HG03571 (cell line): Measurements from ENCODE around the gene ISG15.
"Not testable (repeated sequence)": the region's sequence is repeated elsewhere in the genome, so short reads cannot be mapped to it uniquely, and the experiment has no call there.

Experiments
- ATAC-seq: cut with Tn5 transposase; IDR thresholded peaks from one replicate; pipeline ENCODE4 v1.9.1; 2021; ENCODE audit not compliant: unreplicated experiment

Gene ISG15

DNA sequence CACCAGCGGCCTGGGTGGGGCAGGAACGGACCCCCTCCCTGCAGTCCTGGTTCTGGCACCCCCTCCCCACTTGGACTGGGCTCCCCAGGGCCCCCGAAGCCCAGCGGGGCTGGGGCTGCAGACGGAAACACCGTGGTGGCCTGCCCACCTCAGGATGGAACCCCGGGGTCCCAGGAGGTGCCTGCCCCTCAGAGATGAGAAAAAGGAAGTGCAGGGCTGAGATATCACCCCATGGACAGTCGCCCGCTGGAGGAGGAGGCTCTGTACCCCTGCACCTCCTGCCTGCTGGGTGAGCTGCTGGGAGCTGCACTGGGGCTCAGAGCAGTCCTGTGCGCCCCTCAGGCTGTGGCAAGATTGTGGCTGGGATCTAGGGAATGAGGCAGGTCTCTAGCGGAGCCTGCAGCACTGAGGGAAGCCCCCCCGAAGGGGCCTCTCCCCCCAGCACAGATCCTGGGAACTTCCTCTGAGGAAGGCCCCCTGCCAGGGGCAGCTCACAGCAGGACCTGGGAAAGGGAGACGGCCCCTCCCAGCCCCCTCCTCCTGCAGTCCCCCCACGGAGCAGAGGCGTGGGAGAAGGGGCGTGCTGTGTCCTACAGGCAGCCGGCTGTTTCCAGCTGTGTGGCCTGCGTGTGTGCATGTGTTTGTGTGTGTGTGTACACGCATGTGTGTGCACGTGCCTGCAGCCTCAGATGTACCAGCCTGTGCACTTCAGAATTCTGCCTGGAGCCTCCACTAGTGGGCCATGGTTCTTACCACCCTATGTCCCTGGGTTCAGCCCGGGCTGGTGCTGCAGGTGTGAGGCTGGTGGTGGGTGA lies 13.5 kb downstream of the ISG15 start:
- no peak for ATAC-seq

DNA sequence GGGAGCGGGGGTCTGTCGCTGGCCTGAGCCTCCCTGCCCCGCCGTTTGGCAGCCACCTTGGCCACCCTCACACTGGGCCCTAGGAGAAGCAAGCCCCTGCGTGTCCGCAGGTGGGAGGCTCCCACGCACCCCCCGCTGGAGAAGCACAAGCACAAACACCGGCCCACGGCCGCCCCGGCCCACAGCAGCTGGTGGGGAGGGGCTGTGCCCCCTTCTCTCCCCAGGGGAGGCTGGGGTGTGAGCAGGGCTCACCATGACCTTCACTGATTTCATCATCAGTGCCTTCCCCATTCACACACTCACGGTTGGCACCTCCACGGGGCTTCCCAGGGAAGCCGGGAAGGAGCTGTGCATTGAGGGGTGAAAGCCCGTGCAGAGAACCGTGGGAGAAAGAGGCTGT lies 14.5 kb downstream of the ISG15 start:
- no peak for ATAC-seq

DNA sequence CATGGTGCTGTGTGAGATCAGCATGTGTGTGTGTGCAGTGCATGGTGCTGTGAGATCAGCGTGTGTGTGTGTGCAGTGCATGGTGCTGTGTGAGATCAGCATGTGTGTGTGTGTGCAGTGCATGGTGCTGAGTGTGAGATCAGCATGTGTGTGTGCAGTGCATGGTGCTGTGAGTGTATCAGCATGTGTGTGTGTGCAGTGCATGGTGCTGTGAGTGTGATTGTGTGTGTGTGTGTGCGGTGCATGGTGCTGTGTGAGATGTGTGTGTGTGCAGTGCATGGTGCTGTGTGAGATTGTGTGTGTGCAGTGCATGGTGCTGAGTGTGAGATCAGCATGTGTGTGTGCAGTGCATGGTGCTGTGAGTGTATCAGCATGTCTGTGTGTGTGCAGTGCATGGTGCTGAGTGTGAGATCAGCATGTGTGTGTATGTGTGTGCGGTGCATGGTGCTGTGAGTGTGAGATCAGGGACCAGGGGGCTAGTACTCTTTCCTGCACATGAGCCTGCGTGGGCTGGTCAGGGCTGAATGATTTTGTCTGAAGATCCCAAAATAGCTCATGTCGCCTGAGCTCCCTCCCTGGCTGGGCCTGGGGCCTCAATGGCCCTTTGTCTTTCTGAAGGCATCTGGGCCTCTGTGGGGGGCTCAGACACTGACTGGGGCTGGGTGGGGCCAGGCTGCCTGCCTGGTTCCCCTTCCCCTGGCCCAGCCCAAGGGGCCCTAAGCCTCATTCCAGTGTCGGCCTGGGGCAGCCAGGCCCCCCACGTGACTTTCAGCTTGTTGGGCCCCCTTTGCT lies 17.8 kb downstream of the ISG15 start:
- not testable (repeated sequence) for ATAC-seq

DNA sequence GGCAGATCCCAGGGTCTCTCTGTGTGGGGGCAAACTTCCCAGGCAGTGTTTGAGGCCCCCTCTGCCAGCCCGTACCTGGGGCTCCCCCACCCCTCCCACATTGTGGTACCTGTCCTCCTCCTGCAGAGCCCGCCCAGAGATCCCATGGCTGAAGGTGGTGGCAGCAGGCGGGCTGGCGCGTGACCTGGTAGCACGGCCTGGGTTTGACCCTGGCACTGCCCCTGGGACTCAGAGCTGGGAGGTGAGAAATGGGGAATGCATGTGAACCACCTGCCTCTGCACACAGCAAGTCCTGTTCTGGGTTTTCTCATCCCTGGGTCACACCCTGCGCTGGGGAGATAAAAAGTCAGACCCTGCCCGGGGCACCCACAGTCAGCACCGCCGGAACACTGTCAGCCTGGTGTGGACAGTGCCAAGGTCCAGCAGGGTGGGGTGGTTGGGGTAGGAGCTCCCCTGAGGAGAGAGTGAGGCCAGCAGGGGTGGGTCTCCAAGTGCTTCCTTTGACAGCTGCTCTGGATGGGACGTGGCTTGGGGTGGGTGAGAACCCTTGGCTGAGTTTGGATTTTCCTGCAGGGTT lies 18.4 kb downstream of the ISG15 start:
- ATAC-seq: no peak

DNA sequence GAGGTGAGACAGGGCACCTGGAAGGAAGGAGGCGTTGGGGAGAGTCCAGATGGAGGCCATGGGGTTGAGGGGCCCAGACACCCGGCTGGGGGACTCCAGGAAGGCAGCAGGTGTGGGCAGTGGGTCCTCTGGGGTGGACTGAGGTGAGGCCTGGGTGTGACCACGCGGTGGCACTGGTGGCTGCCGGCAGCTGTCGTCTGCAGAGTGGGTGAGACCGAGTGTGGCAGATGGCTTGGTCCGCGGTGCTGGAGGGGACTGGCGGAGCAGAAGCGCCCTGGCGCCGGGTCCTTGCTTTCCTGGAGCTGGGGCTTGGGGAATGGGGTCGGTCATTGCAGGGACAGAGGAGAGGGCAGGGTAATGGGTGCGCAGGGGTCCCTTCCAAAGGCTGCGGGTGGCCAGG lies 19.1 kb downstream of the ISG15 start:
- peak; percentile 10 for ATAC-seq

DNA sequence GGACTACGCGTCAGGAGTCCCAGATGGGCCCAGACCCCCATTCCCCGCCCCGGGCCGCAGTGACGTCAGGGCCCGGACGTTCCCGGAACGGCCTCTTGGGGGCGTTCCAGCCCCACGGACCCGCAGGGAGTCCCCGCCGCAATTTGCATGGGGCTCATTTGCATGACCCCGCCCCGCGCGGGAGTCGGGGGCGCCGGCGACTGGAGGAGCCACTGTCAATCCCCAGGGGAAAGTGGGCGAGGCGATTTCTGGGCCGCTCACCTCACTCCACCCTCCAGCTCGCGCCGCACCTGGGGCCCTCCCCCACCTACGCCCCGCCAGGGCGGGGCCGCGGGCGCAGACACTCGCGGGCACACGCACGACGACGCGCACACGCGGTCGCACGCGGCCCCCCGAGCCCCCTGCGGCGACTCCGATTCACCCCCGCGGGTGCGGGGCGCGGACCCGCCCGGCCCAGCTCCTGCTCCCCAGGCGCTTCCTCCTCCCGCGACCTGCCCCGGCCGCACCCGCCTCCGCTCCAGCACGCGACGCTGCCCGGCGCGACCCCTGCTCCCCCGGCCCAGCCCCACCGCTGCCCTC lies 19.8 kb downstream of the ISG15 start:
- peak; percentile 75 for ATAC-seq

DNA sequence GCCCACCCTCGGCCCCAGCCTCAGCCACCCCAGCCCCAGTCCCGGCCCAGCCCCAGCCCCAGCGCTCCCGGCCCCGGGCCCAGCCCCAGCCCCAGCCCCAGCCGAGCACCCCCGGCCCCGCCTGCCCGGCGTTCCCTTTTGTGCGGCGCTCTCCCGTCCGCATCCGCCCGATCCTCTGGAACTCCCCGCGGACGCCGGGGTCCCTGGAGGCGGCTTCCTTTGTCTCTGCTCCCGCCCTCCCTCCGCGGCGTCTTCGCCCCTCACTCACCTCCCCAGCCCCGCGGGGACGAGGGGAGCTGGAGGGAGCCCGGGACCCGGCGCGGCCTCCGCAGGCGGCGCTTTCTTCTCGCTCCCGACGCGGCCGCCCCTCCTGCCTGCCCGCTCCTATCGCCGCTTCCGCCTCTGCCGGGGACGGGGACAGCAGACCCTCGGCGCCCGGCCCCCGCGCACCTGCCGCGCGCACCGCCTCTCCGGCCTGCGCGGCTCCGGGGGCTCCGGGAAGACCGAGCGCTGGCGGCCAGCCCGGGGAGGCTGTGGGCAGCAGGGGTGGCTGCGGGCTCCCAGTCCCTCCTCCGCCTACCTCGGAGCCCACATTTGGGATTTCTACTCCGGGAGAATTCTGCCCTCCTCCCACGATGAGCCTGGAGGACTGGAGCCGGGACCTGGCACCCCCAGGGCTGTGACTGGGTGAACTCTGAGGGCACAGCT lies 20.6 kb downstream of the ISG15 start:
- no peak for ATAC-seq

DNA sequence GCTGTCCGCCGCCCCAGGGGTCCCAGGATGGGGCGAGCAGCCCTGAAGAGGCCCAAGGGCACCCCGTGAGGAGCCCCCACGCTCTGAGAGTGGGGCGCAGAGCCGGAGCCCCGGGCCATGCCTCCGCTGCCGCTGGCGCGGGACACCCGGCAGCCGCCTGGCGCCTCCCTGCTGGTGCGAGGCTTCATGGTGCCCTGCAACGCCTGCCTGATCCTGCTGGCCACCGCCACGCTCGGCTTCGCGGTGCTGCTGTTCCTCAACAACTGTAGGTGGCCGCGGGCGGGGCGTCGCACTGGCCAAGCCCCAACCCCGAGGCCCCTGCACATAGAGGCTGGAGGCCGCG lies 21.1 kb downstream of the ISG15 start:
- ATAC-seq: no peak

DNA sequence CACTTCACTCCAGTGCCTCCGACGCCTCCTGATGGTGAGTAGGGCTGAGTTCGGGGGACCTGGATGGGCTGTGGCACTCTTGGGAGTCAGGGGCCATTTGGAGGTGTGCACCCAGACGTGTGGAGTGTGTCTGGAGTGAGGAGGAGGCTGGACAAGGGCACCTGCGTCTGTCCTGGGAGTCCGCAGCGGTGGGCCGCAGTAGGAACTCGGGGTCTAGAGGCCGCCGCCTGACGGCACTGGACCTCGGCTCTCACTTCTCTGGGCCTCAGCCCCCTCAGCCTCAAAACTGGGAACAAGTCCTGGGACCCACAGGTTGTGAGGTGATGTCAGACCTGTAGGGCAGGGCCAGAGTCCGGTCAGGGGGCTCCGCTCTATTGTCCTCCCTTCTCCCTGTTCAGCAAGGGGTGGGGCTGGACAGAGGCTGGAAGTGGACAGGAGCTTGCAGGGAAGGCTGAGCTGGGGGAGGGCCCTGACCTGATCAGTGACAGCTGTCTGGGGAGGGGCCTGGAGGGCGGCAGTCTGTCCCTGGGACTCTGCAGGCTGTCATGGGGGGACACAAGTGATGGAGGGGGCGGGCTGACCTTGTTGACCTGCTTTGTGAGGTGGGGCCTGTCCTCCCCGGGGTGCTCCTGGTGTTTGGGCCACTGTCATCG lies 22.1 kb downstream of the ISG15 start:
- no peak for ATAC-seq

DNA sequence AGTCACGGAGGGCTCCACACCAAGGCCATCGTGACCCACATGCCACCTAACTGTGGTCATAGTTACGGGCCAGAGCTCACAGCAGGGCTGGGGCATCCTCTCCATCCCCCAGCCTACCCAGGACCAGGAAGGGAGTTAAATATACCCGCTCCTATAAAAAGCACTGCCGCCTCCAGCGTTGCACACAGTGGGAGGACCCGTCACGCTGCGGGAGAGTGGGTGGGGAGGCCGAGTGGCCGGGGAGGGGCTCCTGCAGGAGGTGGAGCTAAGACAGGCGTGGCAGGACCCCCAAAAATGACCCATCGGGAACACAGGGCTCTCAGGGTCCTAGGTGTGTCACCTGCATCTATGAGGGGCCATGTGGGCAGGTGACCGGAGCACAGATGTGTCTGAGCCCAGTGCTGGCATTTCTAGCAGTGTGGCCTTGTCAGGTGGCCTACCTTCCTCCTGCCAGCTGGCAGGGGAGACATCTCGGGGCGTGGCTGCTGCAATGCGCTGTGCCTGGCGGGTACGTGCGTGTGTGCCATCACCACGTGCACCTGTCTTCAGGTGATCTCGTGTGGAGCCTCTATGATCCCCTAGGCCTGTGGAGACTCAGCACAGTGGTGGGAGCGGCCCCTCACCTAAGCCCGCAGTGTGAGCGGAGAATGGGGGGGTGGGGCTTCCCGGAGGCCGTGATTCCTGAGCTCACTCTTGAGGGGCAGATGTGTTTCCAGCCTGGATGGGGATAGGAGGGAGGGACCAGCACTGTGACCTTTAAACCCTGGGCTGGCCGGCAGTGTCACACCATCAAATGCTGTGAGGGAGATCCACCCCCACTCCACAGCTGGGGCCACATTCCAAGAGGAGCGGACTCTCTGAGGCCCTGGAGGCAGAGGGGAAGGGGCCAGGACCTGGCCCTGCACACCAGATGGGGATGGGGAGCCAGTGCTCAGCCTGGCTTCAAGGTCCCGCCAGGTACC lies 24.4 kb downstream of the ISG15 start:
- ATAC-seq: no peak

DNA sequence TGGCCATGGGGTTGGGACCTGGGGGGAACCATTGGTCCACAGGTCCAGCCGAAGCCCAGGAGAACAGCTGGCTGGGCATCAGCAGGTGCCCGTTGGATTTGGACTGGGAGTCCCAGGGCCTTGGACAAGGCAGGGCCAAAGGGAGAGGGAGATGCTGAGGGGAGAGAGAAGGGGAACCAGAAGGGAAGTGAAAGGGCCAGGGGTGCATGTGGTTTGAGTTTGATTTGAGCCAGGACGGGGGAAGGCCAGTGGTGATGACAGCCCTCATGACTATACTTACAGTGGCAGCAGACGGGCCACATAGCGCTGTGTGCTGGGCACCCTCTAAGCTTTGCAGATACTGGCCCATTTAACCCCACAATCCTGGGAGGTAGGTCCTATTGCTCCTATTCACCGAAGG lies 25.4 kb downstream of the ISG15 start:
- peak; percentile 51 for ATAC-seq

DNA sequence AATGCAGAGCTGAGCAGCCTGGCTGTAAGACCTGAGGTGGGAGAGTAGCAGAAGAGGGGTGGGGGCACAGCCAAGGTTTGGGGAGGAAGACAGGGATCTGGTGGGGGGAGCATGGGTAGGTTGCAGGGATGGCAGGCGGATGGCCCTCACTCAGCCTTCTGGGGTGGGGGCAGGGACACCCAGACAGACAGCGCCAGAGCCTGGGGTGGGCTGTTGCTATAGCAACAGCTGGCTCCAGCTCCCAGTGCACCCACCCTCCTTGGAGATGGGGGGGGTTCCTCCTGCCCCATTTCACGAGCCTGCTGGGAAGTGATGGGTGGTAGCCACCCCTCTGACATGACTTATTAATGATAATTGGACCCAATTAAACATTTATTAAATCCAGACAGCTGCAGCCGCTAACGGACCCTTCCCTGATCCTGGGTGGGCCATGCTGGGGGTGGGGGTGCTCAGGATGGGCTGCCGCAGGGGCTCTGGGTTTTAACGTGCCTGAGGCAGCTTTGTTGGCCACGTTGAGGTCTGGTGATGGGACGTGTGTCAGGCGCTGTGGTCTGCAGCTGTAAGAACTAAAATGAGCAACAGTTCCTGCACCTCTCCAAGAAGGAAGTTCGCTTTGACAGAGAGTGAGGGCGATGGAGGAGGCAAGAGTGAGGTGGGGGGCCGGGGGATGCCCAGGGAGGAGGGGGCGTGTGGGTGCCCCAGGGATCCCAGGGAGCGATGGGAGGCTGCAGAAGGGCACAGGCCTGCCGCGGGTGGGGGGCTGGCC lies 26.0 kb downstream of the ISG15 start:
- no peak for ATAC-seq

DNA sequence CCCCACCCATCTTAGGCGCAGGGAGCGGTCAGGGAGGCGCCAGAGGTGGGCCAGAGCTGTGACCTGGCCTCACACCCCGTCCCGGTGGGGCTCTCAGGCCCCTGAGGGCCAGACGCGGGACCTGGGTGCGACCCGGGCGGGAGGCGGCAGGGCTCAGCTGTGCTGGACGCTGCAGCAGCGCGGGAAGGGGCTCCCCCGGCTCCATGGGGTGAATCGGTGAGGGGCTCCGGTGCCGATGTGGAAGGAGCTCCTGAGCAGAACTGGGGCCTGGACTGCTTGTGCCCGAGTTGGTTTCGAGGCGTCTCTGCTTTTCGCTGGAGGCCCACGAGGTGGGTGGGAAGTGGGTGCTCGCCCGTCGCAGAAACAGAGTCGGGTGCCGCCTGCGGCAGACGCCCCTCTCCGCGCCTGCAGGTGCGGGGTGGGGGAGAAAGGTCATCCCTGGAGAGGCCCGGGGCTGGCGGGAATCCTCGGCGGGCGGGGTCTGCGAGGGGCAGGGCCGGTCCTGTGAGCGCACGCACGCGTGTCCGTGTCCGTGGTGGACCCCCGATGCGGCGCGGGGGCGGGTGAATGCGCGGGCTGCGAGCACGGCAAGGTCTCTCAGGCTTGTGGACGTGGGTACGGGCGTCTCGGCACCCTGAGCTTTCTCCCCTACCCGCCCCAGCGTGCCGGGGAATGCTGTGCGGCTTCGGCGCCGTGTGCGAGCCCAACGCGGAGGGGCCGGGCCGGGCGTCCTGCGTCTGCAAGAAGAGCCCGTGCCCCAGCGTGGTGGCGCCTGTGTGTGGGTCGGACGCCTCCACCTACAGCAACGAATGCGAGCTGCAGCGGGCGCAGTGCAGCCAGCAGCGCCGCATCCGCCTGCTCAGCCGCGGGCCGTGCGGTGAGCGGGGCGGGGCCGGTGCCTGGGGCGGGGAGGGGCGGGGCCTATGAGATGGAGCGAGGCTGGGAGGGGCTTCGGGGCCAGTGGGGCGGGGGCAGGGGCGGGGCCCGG lies 27.0 kb downstream of the ISG15 start:
- peak; percentile 46 for ATAC-seq

DNA sequence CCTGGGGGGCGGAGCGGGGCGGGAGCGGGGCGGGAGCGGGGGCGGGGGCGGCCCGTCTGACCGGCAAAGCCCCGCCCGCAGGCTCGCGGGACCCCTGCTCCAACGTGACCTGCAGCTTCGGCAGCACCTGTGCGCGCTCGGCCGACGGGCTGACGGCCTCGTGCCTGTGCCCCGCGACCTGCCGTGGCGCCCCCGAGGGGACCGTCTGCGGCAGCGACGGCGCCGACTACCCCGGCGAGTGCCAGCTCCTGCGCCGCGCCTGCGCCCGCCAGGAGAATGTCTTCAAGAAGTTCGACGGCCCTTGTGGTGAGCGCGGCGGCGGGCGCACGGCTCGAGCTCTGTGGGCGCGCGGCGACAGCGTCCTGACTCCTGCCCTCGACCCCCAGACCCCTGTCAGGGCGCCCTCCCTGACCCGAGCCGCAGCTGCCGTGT lies 27.8 kb downstream of the ISG15 start:
- ATAC-seq: no peak

DNA sequence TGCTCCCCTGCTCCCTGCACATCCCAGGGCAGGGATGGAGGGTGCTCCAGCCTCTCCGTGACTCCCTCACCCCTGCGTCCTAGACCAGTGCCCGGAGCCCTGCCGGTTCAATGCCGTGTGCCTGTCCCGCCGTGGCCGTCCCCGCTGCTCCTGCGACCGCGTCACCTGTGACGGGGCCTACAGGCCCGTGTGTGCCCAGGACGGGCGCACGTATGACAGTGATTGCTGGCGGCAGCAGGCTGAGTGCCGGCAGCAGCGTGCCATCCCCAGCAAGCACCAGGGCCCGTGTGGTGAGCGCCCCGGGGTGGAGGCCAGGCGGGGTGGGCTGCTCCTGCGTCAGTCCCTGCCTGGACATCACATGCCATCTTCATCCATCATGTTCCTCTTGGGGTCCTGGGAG lies 28.6 kb downstream of the ISG15 start:
- no peak for ATAC-seq

DNA sequence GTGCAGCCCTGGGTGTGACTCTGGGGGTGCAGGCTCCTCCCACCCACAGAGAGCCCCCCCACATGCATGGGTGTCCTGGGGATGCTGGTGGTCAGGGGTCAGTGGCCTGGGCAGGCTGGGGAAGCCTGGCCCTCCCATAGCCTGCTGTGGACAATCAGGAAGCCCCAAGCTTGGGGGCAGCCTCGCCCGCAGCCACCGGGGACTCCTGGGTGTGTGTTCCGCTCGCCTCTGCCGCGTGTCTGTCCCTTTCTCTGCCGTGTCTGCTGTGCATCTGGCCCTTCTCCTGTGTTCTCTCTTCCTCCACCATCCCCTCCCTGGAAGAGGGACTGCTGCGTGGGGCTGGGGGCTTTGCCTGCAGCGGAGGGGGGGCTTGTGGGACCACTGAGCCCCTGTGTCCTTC lies 29.5 kb downstream of the ISG15 start:
- ATAC-seq: no peak

DNA sequence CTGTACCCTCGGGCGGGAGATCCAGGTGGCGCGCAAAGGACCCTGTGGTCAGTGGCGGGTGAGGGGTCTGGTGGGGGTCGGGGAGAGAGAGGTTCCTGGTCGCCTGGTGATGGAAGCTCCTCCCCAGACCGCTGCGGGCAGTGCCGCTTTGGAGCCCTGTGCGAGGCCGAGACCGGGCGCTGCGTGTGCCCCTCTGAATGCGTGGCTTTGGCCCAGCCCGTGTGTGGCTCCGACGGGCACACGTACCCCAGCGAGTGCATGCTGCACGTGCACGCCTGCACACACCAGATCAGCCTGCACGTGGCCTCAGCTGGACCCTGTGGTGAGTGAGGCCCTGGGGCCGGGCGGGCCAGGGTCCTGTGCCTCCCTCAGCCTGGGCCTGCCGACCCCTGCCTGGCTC lies 30.1 kb downstream of the ISG15 start:
- ATAC-seq: no peak

DNA sequence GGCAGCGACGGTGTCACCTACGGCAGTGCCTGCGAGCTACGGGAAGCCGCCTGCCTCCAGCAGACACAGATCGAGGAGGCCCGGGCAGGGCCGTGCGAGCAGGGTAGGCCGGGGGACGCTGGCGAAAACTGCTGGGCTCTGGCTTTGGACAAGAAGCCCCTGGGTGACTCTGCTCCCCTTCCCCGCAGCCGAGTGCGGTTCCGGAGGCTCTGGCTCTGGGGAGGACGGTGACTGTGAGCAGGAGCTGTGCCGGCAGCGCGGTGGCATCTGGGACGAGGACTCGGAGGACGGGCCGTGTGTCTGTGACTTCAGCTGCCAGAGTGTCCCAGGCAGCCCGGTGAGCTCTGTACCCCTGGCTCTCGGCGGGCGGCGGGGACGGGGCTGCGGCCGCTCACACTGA lies 30.6 kb downstream of the ISG15 start:
- ATAC-seq: no peak
